Endothelial cell of umbilical vein (primary cell): ENCODE results near the gene AGBL4.

Experiments used
- EZH2 ChIP-seq: IDR thresholded peaks from 2 replicates; pipeline ENCODE4 v1.6.1; 2012; ENCODE audit warnings: borderline replicate concordance, low read depth, mild to moderate bottlenecking, moderate library complexity, low read length, inconsistent platforms; ENCODE audit not compliant: severe bottlenecking
- FOS ChIP-seq: IDR thresholded peaks from 2 replicates; pipeline ENCODE4 v1.6.1; 2011; ENCODE audit warnings: mild to moderate bottlenecking, low read length, moderate library complexity, borderline replicate concordance; ENCODE audit not compliant: insufficient read depth
- JUN ChIP-seq: IDR thresholded peaks from 2 replicates; pipeline ENCODE4 v1.6.1; 2011; ENCODE audit warnings: borderline replicate concordance, low read depth; ENCODE audit not compliant: insufficient read length, insufficient read depth
- MYC ChIP-seq: IDR thresholded peaks from one replicate; pipeline ENCODE4 v1.6.1; 2011; ENCODE audit warnings: mild to moderate bottlenecking, low read depth, low read length
- POLR2A ChIP-seq: IDR thresholded peaks from 2 replicates; pipeline ENCODE4 v1.6.1; 2012; ENCODE audit warnings: low read depth, mild to moderate bottlenecking, control low read depth, low read length
- POLR2AphosphoS5 ChIP-seq: IDR thresholded peaks from 2 replicates; pipeline ENCODE4 v1.6.1; 2012; ENCODE audit warnings: low read depth, mild to moderate bottlenecking, control low read depth, low read length, moderate library complexity; ENCODE audit not compliant: insufficient read depth
- TF ChIP-seq, protein P1 (sequence below), 2 donors: IDR thresholded peaks; 1 replicate in 1 of 2; 2 replicates in 1 of 2; pipeline ENCODE4 v1.5.1; 2011; ENCODE audit warnings: low read length in 2 of 2, mild to moderate bottlenecking in 2 of 2, moderate library complexity in 2 of 2, control low read depth in 1 of 2, inconsistent platforms in 1 of 2, low read depth in 1 of 2; ENCODE audit not compliant: insufficient read depth in 1 of 2; ENCODE audit errors: extremely low read depth in 1 of 2

DNA sequence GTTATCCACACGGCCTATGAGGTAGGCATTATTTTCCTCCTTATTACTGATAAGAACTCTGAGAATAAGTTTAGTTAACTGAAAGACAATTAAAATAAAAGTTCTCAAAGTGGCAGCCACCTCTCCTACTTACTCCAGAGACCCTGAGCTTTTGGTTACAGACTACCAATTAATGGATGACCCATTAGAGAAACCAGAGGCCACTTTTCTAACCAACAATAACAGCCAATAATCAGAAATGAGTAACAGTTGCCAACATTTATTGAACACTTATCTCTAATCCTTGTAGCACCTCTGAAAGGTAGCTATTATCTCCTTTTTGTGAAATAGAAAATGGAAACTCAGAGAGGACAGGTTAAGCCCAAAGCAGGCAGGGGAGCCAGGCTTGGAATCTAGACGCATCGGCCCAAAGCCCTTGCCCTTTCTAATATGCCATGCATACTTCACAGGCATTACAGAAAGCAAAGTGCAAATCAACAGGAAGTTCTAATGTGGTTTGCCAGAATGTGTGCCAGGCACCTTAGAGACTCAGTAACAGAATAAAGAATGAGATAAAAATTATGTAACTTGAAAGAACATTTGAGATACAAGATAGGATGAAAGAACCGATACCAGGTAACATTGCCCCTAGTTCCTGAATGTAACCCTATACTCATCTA, 1297.1 kb downstream of the AGBL4 start:
- TF ChIP-seq, protein P1, sequence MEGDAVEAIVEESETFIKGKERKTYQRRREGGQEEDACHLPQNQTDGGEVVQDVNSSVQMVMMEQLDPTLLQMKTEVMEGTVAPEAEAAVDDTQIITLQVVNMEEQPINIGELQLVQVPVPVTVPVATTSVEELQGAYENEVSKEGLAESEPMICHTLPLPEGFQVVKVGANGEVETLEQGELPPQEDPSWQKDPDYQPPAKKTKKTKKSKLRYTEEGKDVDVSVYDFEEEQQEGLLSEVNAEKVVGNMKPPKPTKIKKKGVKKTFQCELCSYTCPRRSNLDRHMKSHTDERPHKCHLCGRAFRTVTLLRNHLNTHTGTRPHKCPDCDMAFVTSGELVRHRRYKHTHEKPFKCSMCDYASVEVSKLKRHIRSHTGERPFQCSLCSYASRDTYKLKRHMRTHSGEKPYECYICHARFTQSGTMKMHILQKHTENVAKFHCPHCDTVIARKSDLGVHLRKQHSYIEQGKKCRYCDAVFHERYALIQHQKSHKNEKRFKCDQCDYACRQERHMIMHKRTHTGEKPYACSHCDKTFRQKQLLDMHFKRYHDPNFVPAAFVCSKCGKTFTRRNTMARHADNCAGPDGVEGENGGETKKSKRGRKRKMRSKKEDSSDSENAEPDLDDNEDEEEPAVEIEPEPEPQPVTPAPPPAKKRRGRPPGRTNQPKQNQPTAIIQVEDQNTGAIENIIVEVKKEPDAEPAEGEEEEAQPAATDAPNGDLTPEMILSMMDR (IDR thresholded peaks at IDR 0.05; ENCODE audit: extremely low read depth in 1 of 2, insufficient read depth in 1 of 2, low read depth in 1 of 2, low read length in 2 of 2) = no peak
- TF ChIP-seq EZH2 (no peak), MYC (no peak), POLR2AphosphoS5 (no peak), FOS (no peak), JUN (no peak), POLR2A (no peak)
